Spleen (tissue), 7 donors: ENCODE data around the gene KBTBD4.

Source experiments
- POLR2A ChIP-seq, 3 donors: fragments of 450-650 bp; IDR thresholded peaks; one replicate each; pipeline ENCODE4 v1.5.1; 2017; ENCODE audit warnings: antibody characterized with exemption in 3 of 3, mild to moderate bottlenecking in 1 of 3
- POLR2AphosphoS5 ChIP-seq, 3 donors: sonication (generic); formaldehyde crosslinking; IDR thresholded peaks; one replicate each; pipeline ENCODE4 v1.5.1; 2017; ENCODE audit warnings: antibody characterized with exemption in 3 of 3
- TF ChIP-seq, protein P1 (sequence below), 11 experiments: fragments of 200-600 bp in 7 of 11; fragments of 450-650 bp in 4 of 11; sonication (generic) in 4 of 11; IDR thresholded peaks in 8 of 11; conservative IDR thresholded peaks in 3 of 11; 1 replicate in 7 of 11; 2 replicates in 4 of 11; pipeline versions ENCODE4 v1.4.0 to v1.8.0; 2016 to 2021; ENCODE audit warnings: antibody characterized with exemption in 11 of 11, inconsistent platforms in 4 of 11, mild to moderate bottlenecking in 1 of 11
- donor health status: DM: no; HTN: no; CAD: no; lungs with moderate emphysema.
- donor health status: DM: no; HTN: no; CAD: no.
- donor health status: DM: no; HTN: no; CAD: no.

DNA sequence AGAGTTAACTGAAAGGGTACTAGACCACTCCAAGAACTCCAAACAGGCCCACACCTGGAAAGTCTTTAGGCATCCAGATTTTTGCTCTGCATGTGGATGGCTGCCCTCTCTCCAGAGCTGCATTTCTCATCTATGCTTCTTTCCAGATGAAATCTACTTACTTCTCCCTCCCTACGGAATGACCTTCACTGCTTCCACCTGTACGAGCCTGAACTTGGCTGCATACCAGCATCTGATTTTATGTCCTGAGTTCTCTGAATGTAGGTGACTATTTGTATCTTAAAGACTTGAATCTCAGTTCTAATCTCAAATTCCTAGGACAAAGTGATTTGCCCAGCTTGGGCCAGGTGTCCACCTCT, 39.1 kb downstream of the KBTBD4 start:
- TF ChIP-seq POLR2A (IDR thresholded peaks at IDR 0.05) (no peak), POLR2AphosphoS5 (IDR thresholded peaks at IDR 0.05) (no peak)
- TF ChIP-seq, protein P1, sequence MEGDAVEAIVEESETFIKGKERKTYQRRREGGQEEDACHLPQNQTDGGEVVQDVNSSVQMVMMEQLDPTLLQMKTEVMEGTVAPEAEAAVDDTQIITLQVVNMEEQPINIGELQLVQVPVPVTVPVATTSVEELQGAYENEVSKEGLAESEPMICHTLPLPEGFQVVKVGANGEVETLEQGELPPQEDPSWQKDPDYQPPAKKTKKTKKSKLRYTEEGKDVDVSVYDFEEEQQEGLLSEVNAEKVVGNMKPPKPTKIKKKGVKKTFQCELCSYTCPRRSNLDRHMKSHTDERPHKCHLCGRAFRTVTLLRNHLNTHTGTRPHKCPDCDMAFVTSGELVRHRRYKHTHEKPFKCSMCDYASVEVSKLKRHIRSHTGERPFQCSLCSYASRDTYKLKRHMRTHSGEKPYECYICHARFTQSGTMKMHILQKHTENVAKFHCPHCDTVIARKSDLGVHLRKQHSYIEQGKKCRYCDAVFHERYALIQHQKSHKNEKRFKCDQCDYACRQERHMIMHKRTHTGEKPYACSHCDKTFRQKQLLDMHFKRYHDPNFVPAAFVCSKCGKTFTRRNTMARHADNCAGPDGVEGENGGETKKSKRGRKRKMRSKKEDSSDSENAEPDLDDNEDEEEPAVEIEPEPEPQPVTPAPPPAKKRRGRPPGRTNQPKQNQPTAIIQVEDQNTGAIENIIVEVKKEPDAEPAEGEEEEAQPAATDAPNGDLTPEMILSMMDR (IDR thresholded peaks at IDR 0.05 in 8 of 11, conservative IDR thresholded peaks at IDR 0.05 in 3 of 11): no peak
